Endothelial cell (in vitro differentiated cells): ENCODE measurements around the gene CRYL1. TPM values are rescaled to one million over a fixed set of nuclear protein-coding genes. Genes with fewer than 3 reads are reported as not detected.

ENCODE experiments used
- DNase-seq: peaks from one replicate; pipeline ENCODE4 v3.0.0; 2021; ENCODE audit warnings: low spot score
- H3K27ac Mint-ChIP-seq: one replicate; pipeline ENCODE4 v1.8.0; 2021; ENCODE audit warnings: mixed read lengths, inconsistent platforms; ENCODE audit not compliant: unreplicated experiment
- H3K27me3 Mint-ChIP-seq: one replicate; pipeline ENCODE4 v1.8.0; 2021; ENCODE audit warnings: mild to moderate bottlenecking, moderate library complexity, mixed read lengths, inconsistent platforms; ENCODE audit not compliant: unreplicated experiment
- H3K36me3 Mint-ChIP-seq: one replicate; pipeline ENCODE4 v1.8.0; 2021; ENCODE audit warnings: mild to moderate bottlenecking, low read depth, mixed read lengths, inconsistent platforms; ENCODE audit not compliant: unreplicated experiment
- H3K4me1 Mint-ChIP-seq: one replicate; pipeline ENCODE4 v1.8.0; 2021; ENCODE audit warnings: mild to moderate bottlenecking, mixed read lengths, inconsistent platforms; ENCODE audit not compliant: unreplicated experiment
- H3K4me3 Mint-ChIP-seq: one replicate; pipeline ENCODE4 v1.8.0; 2021; ENCODE audit warnings: mild to moderate bottlenecking, mixed read lengths, inconsistent platforms; ENCODE audit not compliant: unreplicated experiment
- H3K9me3 Mint-ChIP-seq: one replicate; pipeline ENCODE4 v1.8.0; 2021; ENCODE audit warnings: mixed read lengths, inconsistent platforms; ENCODE audit not compliant: unreplicated experiment
- CTCF ChIP-seq: fragments of 200-600 bp; sonication (generic); IDR thresholded peaks from one replicate; pipeline ENCODE4 v1.5.0; 2021; ENCODE audit warnings: antibody characterized with exemption; ENCODE audit not compliant: unreplicated experiment
- total RNA-seq: library from RNA; stranded (reverse); fragmentation: NEBNext Ultra II Directional; extraction: Animal tissue kit (Norgen Biotek cat#: 25700); gene quantifications from one replicate; pipeline ENCODE4 v1.2.1, GENCODE V29; 2021; ENCODE audit not compliant: unreplicated experiment

Gene CRYL1
- total RNA-seq, 1 donor from 2014 or later, result 4.8 TPM

GRCh38 chr13:20534038-20534608 is 8.5 kb upstream of the CRYL1 start:
- H3K4me3 Mint-ChIP-seq, result no peak overlapping the region
- H3K27me3 Mint-ChIP-seq, result no peaks in the 10 kb centered on the region
- H3K9me3 Mint-ChIP-seq, result no peaks in the 10 kb centered on the region
- H3K36me3 Mint-ChIP-seq, result no peaks in the 10 kb centered on the region
- H3K4me1 Mint-ChIP-seq, result no peaks in the 10 kb centered on the region
- H3K27ac Mint-ChIP-seq, result no peak overlapping the region
- no peak for TF ChIP-seq CTCF
- no peak for DNase-seq

- no peak overlapping the region for H3K4me3 Mint-ChIP-seq
- no peak for DNase-seq
- TF ChIP-seq CTCF, result no peak
- H3K9me3 Mint-ChIP-seq, result no peaks in the 10 kb centered on the region
- peaks cover 9% of the 10 kb centered on the region for H3K27me3 Mint-ChIP-seq
- no peak overlapping the region for H3K27ac Mint-ChIP-seq
- H3K36me3 Mint-ChIP-seq, result no peaks in the 10 kb centered on the region
- peaks cover 9% of the 10 kb centered on the region for H3K4me1 Mint-ChIP-seq
Observed at GRCh38 chr13:20528452-20528851, 2.8 kb upstream of the CRYL1 start.

DNA sequence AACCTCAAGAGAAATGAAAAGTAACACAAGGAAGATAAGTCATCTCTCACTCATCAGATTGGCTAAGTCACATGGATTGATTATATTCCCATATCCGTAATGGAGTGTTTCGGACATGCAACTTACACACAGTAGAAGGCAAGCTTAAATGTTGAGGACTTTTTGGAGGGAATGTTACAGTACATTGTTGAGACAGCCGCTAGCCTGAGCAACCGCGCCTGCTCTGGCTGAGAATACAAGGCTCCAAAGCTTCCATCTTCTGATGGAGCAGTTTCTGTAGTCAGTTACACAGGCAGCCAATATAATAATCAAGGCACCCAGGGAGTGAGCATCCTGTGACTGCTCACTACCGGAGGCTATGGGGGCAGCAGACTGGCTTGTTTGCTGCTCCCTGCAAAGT is 1.0 kb upstream of the CRYL1 start:
- Mint-ChIP-seq H3K9me3 (no peaks in the 10 kb centered on the region), H3K4me3 (peak overlapping the region; percentile 69), H3K36me3 (no peaks in the 10 kb centered on the region), H3K27me3 (peaks cover 10% of the 10 kb centered on the region), H3K27ac (peak overlapping the region; percentile 43), H3K4me1 (peaks cover 9% of the 10 kb centered on the region)
- no peak for DNase-seq
- no peak for TF ChIP-seq CTCF

GRCh38 chr13:20525144-20525600 is 485 bp downstream of the CRYL1 start:
- H3K4me3 Mint-ChIP-seq, result peak overlapping the region; percentile 74
- H3K9me3 Mint-ChIP-seq, result no peaks in the 10 kb centered on the region
- H3K36me3 Mint-ChIP-seq, result no peaks in the 10 kb centered on the region
- peaks cover 9% of the 10 kb centered on the region for H3K4me1 Mint-ChIP-seq
- no peak overlapping the region for H3K27ac Mint-ChIP-seq
- no peak for DNase-seq
- TF ChIP-seq CTCF, result no peak
- H3K27me3 Mint-ChIP-seq, result peaks cover 10% of the 10 kb centered on the region

DNA sequence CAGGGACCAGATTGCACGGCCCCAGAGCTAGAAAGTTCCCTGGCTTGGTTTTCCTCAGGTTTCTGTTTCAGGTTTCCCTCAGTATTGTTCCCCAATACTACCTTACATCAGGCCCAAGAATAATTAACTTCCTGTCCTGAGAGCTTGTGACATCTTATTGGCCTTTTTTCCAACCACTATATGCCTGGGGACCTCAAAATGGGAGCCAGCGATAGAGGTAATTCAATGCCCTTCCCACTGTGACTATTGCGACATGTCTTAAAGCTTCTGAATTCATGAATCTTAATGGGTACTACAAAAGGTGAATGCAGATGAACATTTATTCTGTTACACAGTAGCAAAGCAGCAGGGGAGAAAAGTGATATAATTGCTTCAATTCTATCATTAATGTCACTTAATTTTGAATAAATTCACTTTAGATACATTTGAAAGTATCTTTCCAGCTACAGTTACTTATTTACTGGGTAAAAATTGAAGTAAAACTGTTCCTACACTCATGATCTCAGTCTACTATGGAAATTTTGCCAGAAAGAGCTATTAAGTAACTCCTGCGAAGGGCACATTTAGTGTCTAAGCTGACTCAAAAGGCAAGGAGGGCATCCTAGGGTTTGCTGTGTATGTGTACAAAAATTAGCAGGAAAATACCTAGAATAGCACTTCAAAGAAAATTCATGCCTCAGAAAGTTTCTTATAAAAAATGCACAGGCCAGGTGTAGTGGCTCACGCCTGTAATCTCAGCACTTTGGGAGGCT is 4.1 kb downstream of the CRYL1 start:
- Mint-ChIP-seq H3K36me3 (no peaks in the 10 kb centered on the region), H3K27ac (no peak overlapping the region), H3K9me3 (no peaks in the 10 kb centered on the region), H3K4me3 (no peak overlapping the region), H3K4me1 (peaks cover 8% of the 10 kb centered on the region), H3K27me3 (peaks cover 13% of the 10 kb centered on the region)
- TF ChIP-seq CTCF, result no peak
- DNase-seq, result no peak
